ENCODE measurements around the gene FOXO3. TPM values are rescaled to one million over a fixed set of nuclear protein-coding genes. Genes with fewer than 3 reads are reported as not detected.

Gene FOXO3
- total and polyA plus RNA-seq, 2 donors (not counting 3 experiments of a cell fraction or from before 2014, with no cell fraction given): 14.4 to 16.9 TPM

DNA sequence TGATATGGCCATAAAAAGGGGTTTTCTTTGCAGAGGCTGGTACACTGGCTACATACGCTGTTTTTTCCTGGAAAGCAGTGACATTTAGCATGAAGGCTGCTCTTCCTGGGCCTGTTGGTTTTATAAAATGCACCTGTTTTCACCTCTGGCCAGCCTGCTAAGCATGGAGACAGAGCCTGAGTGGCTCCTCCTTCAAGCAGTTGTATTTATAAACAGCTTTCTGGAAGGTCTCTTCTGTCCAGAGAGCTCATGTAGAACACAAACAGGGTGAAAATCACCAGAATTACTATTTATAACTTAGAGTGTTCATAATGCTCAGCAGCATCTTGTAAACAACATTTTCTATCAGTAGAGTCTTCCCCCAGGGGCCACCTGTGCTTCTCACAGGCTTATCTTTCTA is 109.0 kb downstream of the FOXO3 start:
- Histone ChIP-seq H2AFZ (ENCODE audit: low read depth, low read length) (no peak overlapping the region), H3K27ac (ENCODE audit: insufficient read depth, low read depth, low read length) (no peak overlapping the region), H3K36me3 (ENCODE audit: control insufficient read depth in 2 of 2, extremely low read depth in 1 of 2, insufficient read depth in 2 of 2, low read length in 2 of 2) (peaks cover 2% of the 10 kb centered on the region in 2 experiments), H4K20me1 (replicated peaks; ENCODE audit: control insufficient read depth, extremely low read depth, insufficient read depth, low read length) (peaks cover 4% of the 10 kb centered on the region), H3K9me3 (replicated peaks; ENCODE audit: control insufficient read depth, insufficient read depth, low read length) (no peaks in the 10 kb centered on the region), H3K27me3 (ENCODE audit: control insufficient read depth in 2 of 2, insufficient read depth in 2 of 2, low read length in 2 of 2) (no peaks in the 10 kb centered on the region), H3K9ac (replicated peaks; ENCODE audit: extremely low read depth, insufficient read depth, low read length) (no peak overlapping the region), H3K9me1 (replicated peaks; ENCODE audit: control insufficient read depth, extremely low read depth, insufficient read depth, low read length) (no peaks in the 10 kb centered on the region), H3K4me3 (replicated peaks in 1 of 3; ENCODE audit: insufficient read depth in 1 of 3, low read depth in 1 of 3, low read length in 3 of 3) (no peak overlapping the region), H3K4me2 (ENCODE audit: insufficient read depth, low read length) (no peak overlapping the region), H3K4me1 (ENCODE audit: control insufficient read depth, extremely low read depth, insufficient read depth, low read length) (peaks cover 11% of the 10 kb centered on the region), H3K79me2 (ENCODE audit: control insufficient read depth, insufficient read depth, low read length) (no peaks in the 10 kb centered on the region)
- FAIRE-seq (no peak), DNase-seq (ENCODE audit: low read depth, low spot score) (no peak)
- intact Hi-C loops (cut with micrococcal nuclease) (loop anchor here (5.0 kb wide), 1 partner anchor 82 kb away; no protein-coding TSS in a partner anchor), dilution Hi-C loops (cut with MboI; ENCODE audit: extremely low pct_ligation_motif_present, low sequenced_read_pairs) (no loop called here)
- ChIA-PET CTCF (interaction anchor here (0.8 kb wide), 1 partner anchor 46 kb away, joined by 3 read pairs; no protein-coding TSS in a partner anchor), POLR2A (no interaction called here)
- BruUV-seq (replicated peaks): no TSS peak
- TF ChIP-seq, protein P1, sequence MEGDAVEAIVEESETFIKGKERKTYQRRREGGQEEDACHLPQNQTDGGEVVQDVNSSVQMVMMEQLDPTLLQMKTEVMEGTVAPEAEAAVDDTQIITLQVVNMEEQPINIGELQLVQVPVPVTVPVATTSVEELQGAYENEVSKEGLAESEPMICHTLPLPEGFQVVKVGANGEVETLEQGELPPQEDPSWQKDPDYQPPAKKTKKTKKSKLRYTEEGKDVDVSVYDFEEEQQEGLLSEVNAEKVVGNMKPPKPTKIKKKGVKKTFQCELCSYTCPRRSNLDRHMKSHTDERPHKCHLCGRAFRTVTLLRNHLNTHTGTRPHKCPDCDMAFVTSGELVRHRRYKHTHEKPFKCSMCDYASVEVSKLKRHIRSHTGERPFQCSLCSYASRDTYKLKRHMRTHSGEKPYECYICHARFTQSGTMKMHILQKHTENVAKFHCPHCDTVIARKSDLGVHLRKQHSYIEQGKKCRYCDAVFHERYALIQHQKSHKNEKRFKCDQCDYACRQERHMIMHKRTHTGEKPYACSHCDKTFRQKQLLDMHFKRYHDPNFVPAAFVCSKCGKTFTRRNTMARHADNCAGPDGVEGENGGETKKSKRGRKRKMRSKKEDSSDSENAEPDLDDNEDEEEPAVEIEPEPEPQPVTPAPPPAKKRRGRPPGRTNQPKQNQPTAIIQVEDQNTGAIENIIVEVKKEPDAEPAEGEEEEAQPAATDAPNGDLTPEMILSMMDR (IDR thresholded peaks at IDR 0.05; ENCODE audit: extremely low read depth in 1 of 2, insufficient read depth in 1 of 2, low read depth in 1 of 2, low read length in 2 of 2): no peak
- no peak for TF ChIP-seq GATA2 (IDR thresholded peaks at IDR 0.05; ENCODE audit: insufficient read depth, insufficient read length, low read depth, low read length)
- no peak for TF ChIP-seq FOS (IDR thresholded peaks at IDR 0.05; ENCODE audit: borderline replicate concordance, insufficient read depth, low read length)
- TF ChIP-seq, protein P2, sequence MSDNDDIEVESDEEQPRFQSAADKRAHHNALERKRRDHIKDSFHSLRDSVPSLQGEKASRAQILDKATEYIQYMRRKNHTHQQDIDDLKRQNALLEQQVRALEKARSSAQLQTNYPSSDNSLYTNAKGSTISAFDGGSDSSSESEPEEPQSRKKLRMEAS (IDR thresholded peaks at IDR 0.05; ENCODE audit: insufficient read depth, insufficient read length): no peak
- no peak for TF ChIP-seq MYC (IDR thresholded peaks at IDR 0.05; ENCODE audit: low read depth, low read length)
- no peak for TF ChIP-seq POLR2A (IDR thresholded peaks at IDR 0.05; ENCODE audit: low read depth, low read length)
- TF ChIP-seq EZH2 (IDR thresholded peaks at IDR 0.05; ENCODE audit: borderline replicate concordance, low read depth, low read length, severe bottlenecking): no peak
- no peak for TF ChIP-seq POLR2AphosphoS5 (IDR thresholded peaks at IDR 0.05; ENCODE audit: insufficient read depth, low read depth, low read length)
- TF ChIP-seq JUN (IDR thresholded peaks at IDR 0.05; ENCODE audit: borderline replicate concordance, insufficient read depth, insufficient read length, low read depth): no peak
